ENCODE results near the gene KCND2. TPM values are rescaled to one million over a fixed set of nuclear protein-coding genes. Genes with fewer than 3 reads are reported as not detected.
A peak's percentile ranks its signal among the peaks of the same experiment; 100 is the strongest.

Gene KCND2
- total RNA-seq, 4 donors from 2014 or later, result 0.89 to 2.1 (median 1.4) TPM

DNA sequence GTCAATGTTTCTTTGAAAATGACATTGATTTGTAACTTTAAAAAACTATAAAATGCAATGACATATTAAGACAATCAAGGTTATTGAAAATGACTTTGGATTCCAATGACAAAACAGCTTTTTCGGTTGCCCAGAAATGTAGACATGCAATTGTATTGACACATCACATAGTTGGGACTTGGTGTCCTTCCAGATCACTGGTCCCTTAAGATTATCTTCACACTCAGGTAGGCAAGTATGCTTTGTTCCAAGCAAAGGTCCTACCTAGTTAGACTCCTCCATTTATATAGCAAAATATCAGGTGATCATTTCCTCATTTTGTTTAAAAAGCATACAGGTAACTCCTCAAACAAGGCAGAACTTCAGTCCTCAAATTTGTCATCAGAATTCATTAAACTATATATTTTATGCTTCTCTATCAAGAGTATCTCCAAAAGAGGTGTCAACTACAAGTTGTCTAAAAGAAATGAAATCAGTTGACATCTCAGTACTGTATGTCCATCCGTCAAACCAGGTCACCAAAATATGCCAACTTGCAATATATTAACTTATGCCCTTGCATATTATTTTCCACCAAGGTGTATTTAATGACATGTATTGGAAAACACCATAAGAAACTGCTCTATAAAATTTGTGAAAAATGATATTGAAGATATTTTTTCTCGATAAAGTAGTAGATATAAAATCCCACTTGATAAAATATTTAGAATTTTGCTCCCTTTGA is 520.4 kb downstream of the KCND2 start:
- H3K27me3 ChIP-seq, result no peaks in the 10 kb centered on the region
- TF ChIP-seq, protein P1, sequence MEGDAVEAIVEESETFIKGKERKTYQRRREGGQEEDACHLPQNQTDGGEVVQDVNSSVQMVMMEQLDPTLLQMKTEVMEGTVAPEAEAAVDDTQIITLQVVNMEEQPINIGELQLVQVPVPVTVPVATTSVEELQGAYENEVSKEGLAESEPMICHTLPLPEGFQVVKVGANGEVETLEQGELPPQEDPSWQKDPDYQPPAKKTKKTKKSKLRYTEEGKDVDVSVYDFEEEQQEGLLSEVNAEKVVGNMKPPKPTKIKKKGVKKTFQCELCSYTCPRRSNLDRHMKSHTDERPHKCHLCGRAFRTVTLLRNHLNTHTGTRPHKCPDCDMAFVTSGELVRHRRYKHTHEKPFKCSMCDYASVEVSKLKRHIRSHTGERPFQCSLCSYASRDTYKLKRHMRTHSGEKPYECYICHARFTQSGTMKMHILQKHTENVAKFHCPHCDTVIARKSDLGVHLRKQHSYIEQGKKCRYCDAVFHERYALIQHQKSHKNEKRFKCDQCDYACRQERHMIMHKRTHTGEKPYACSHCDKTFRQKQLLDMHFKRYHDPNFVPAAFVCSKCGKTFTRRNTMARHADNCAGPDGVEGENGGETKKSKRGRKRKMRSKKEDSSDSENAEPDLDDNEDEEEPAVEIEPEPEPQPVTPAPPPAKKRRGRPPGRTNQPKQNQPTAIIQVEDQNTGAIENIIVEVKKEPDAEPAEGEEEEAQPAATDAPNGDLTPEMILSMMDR (IDR thresholded peaks at IDR 0.05), result no peak
- intact Hi-C loops (cut with DNase I), result no loop called here
- H3K27ac ChIP-seq, result peak overlapping the region; percentile 25 to 63 (median 37)
- H3K4me3 ChIP-seq (replicated peaks in 1 of 3), result no peak overlapping the region
- H3K36me3 ChIP-seq, result no peaks in the 10 kb centered on the region
- H3K4me1 ChIP-seq, result peaks cover 39 to 46% of the 10 kb centered on the region in 2 donors
- peak; percentile 14 to 27 for DNase-seq
- 82 to 85% methylated on average over 3 of the region's 3 CpGs for WGBS, 2 donors
- H3K9me3 ChIP-seq, result no peaks in the 10 kb centered on the region

DNA sequence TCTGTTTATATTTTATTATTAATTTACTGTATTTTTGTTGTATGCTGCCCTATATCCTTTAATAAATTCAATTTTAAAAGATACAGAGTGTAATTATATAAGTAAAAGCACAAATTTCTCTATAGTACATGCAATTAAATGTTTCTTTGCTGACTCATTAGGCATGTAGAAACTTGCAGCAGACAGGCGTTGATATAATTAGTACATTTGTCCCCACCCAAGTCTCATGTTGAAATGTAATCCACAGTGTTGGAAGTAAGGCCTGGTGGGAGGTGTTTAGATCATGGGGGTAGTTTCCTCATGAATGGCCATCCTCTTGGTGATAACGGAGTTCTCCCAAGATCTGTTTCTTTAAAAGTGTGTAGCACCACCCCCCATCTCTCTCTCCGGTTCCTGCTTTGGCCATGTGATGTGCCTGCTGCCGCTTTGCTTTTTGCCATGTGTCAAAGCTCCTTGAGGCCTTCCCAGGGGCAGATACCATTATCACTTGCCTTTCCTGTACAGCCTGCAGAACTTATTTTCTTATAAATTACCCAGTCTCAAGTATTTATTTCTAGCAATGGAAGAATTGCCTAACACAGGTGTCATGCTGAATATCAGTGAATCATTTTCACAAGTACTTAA is 521.2 kb downstream of the KCND2 start:
- no peak for TF ChIP-seq POLR2A (IDR thresholded peaks at IDR 0.05)
- TF ChIP-seq, protein P1 (IDR thresholded peaks at IDR 0.05), result no peak
- intact Hi-C loops (cut with DNase I), result no loop called here

DNA sequence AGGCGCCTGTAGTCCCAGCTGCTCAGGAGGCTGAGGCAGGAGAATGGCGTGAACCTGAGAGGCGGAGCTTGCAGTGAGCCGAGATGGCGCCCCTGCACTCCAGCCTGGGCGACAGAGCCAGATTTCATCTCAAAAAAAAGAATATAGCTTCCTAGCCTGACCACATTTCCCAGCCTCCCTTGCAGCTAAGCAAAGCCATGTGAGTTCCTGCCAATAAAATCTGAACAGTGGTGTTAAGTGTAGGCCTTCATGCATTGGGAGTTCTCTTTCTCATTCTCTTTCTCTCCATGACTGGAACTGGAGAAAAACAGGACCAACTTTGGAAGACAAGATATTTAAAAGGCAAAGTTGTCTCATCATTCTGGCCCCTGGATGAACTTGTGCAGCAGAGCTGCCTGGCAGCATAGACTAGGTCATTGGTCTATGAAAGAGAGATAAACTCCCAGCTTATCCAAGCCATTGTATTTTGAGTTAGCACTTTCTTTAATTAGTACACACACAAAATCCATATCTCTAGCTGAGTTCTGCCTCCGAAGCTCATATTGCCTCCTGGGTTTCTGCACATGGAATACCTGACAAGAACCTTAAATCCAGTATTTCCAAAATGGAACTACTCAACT is 524.2 kb downstream of the KCND2 start:
- 98% methylated on average over 7 of the region's 7 CpGs for whole genome bisulfite sequencing, 2 donors
- TF ChIP-seq, protein P1 (IDR thresholded peaks at IDR 0.05), result no peak
- no peak for TF ChIP-seq POLR2A (IDR thresholded peaks at IDR 0.05)
- no peak overlapping the region for H3K27ac ChIP-seq
- H3K9me3 ChIP-seq, result no peaks in the 10 kb centered on the region
- DNase-seq, result no peak
- H3K27me3 ChIP-seq, result no peaks in the 10 kb centered on the region
- intact Hi-C loops (cut with DNase I), result no loop called here
- no peak overlapping the region for H3K4me3 ChIP-seq (replicated peaks in 1 of 3)
- H3K36me3 ChIP-seq, result no peaks in the 10 kb centered on the region
- peaks cover 35 to 37% of the 10 kb centered on the region in 2 donors for H3K4me1 ChIP-seq

More for the DNA sequence above, 521.2 kb downstream of the KCND2 start:
- peaks cover 39 to 46% of the 10 kb centered on the region in 2 donors for H3K4me1 ChIP-seq
- peak overlapping the region in 2 of 3 donors; percentile 4 to 30 for H3K27ac ChIP-seq
- no peaks in the 10 kb centered on the region for H3K36me3 ChIP-seq
- no peak for DNase-seq
- 74 to 82% methylated on average over 4 of the region's 4 CpGs for WGBS, 2 donors
- H3K27me3 ChIP-seq, result no peaks in the 10 kb centered on the region
- H3K9me3 ChIP-seq, result no peaks in the 10 kb centered on the region
- H3K4me3 ChIP-seq (replicated peaks in 1 of 3), result no peak overlapping the region

DNA sequence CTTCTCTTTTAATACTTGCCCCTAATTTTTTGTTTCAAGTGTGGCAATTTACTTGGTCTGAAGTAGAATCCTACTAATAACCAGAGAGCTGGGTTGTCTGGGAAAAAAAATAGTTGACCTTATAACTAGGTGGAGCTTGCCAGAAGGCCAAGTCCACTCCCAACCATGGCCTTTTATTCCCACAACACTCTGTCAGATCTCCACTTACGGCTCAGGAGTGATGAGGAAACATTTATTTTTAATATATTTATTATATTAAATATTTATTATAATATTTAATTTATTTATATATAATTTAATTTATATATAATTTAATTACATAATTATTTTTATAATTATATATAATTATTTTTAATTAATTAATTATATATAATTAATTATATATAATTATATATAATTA is 526.2 kb downstream of the KCND2 start:
- WGBS, 2 donors, result 98 to 100% methylated on average over 1 of the region's 1 CpG
- TF ChIP-seq, protein P1 (IDR thresholded peaks at IDR 0.05), result no peak
- no peak for TF ChIP-seq POLR2A (IDR thresholded peaks at IDR 0.05)

More for the DNA sequence above, 526.2 kb downstream of the KCND2 start:
- no peak for DNase-seq
- H3K36me3 ChIP-seq, result no peaks in the 10 kb centered on the region
- no peak overlapping the region for H3K27ac ChIP-seq
- intact Hi-C loops (cut with DNase I), result no loop called here
- H3K4me3 ChIP-seq (replicated peaks in 1 of 3), result no peak overlapping the region
- no peaks in the 10 kb centered on the region for H3K27me3 ChIP-seq
- H3K9me3 ChIP-seq, result no peaks in the 10 kb centered on the region
- peaks cover 16 to 21% of the 10 kb centered on the region in 2 donors for H3K4me1 ChIP-seq

Small RNAs within 50 kb of the gene (small RNA-seq; reads per million reads assigned to genes)
- not detected for gene RNU6-581P

Data from thyroid gland (tissue), 4 donors.